Tibial nerve (tissue), 4 donors: ENCODE measurements around the gene COL1A2.

Source experiments
- CTCF ChIP-seq, 5 experiments: fragments of 200-600 bp in 3 of 5; fragments of 450-650 bp in 2 of 5; sonication (generic) in 3 of 5; IDR thresholded peaks; one replicate each; pipeline ENCODE4 v1.5.1; 2016 to 2019; ENCODE audit warnings: antibody characterized with exemption in 5 of 5, mild to moderate bottlenecking in 3 of 5, moderate library complexity in 2 of 5
- EP300 ChIP-seq, 2 donors: sonication (generic); formaldehyde crosslinking; IDR thresholded peaks; one replicate each; pipeline ENCODE4 v1.6.1; 2017; ENCODE audit warnings: antibody characterized with exemption in 2 of 2, mild to moderate bottlenecking in 1 of 2
- POLR2A ChIP-seq, 2 donors: fragments of 450-650 bp; IDR thresholded peaks; one replicate each; pipeline ENCODE4 v1.6.1; 2017; ENCODE audit warnings: antibody characterized with exemption in 2 of 2, mild to moderate bottlenecking in 2 of 2, moderate library complexity in 2 of 2

DNA sequence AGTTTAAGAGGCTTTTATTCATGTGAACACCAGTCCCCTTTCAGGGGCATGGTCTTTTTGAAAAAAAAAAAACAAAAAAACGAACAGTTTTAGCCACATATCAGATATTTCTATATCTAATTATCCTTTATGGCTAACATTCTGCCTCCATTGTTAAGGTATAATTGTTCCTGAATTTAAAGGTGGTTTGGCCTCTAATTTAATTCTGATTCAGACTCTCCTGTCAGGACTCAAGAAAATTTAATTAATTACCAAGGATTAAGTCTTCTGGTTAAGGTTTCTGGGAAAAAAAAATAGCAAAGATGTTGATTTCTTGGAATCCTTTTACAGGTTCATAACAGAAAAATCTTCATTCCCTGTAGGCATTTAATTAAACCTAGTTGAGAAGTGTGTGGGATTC is 27.4 kb downstream of the COL1A2 start:
- TF ChIP-seq CTCF (IDR thresholded peaks at IDR 0.05) (no peak), POLR2A (IDR thresholded peaks at IDR 0.05) (no peak), EP300 (IDR thresholded peaks at IDR 0.05) (no peak)
